Mononuclear cell (primary cell): ENCODE measurements around the gene ALPK3. TPM values are rescaled to one million over a fixed set of nuclear protein-coding genes. Genes with fewer than 3 reads are reported as not detected.

Experiments used
- H3K27me3 ChIP-seq: 2 replicates; pipeline ENCODE4 v1.6.0; 2011; ENCODE audit warnings: low read length, control low read depth; ENCODE audit not compliant: insufficient read depth
- H3K4me1 ChIP-seq: 2 replicates; pipeline ENCODE4 v1.5.1; 2011; ENCODE audit warnings: mild to moderate bottlenecking, low read length, control low read depth; ENCODE audit not compliant: insufficient read depth
- H3K4me3 ChIP-seq: 2 replicates; pipeline ENCODE4 v1.5.1; 2011; ENCODE audit warnings: mild to moderate bottlenecking, low read length, moderate library complexity
- H3K9me3 ChIP-seq: 2 replicates; pipeline ENCODE4 v1.5.1; 2011; ENCODE audit warnings: low read depth, mild to moderate bottlenecking, control low read depth, low read length
- total RNA-seq: library from RNA; depleted of rRNA; stranded (reverse); fragments of >200 nt; gene quantifications from one replicate; pipeline ENCODE4 v1.2.3, GENCODE V29; 2012

ALPK3 gene, protein sequence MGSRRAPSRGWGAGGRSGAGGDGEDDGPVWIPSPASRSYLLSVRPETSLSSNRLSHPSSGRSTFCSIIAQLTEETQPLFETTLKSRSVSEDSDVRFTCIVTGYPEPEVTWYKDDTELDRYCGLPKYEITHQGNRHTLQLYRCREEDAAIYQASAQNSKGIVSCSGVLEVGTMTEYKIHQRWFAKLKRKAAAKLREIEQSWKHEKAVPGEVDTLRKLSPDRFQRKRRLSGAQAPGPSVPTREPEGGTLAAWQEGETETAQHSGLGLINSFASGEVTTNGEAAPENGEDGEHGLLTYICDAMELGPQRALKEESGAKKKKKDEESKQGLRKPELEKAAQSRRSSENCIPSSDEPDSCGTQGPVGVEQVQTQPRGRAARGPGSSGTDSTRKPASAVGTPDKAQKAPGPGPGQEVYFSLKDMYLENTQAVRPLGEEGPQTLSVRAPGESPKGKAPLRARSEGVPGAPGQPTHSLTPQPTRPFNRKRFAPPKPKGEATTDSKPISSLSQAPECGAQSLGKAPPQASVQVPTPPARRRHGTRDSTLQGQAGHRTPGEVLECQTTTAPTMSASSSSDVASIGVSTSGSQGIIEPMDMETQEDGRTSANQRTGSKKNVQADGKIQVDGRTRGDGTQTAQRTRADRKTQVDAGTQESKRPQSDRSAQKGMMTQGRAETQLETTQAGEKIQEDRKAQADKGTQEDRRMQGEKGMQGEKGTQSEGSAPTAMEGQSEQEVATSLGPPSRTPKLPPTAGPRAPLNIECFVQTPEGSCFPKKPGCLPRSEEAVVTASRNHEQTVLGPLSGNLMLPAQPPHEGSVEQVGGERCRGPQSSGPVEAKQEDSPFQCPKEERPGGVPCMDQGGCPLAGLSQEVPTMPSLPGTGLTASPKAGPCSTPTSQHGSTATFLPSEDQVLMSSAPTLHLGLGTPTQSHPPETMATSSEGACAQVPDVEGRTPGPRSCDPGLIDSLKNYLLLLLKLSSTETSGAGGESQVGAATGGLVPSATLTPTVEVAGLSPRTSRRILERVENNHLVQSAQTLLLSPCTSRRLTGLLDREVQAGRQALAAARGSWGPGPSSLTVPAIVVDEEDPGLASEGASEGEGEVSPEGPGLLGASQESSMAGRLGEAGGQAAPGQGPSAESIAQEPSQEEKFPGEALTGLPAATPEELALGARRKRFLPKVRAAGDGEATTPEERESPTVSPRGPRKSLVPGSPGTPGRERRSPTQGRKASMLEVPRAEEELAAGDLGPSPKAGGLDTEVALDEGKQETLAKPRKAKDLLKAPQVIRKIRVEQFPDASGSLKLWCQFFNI (N-terminal part only)
- 0.10 TPM for total RNA-seq

DNA sequence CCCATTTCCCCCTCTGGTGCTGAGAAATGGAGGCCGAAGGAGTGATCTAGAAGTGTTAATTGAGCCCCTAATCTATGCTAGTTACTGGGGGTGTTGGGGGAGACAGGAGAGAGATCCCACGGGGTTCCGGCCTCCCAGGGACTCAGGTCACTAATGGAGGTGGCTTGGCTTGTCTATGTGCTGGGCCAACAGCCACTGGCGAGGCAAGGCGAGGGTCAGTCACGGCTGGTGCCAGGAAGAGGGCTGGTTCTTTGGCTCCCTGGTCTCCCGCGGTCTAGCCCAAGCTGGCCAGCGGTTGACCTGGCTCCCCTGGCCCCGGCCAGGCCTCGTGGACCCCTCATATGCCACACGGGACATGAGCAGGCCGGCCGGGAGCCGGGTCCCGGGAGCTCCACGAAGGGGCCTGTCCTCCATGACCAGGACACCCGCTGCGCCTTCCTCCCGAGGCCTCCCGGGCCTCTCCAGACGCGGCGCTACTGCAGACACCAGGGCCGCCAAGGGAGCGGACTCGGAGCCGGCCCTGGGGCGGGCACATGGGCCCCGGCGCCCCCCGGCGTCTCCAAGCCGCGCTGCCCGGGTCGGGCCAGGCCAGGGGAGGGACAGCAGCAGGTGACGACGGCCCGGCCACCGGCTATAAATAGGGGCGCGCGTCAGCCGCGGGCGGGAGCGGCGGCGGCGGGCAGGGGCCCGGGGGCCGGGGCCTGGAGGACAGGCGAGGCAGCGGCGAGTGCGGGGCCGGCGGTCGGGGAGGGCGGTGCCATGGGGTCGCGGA lies at the start of gene ALPK3:
Gene ALPK3, plus strand, starts transcription at position 663 of the 772 bp plus-strand sequence. Its CDS starts 97 bp downstream, at position 760.
- Histone ChIP-seq H3K4me1 (peaks cover 19% of the 10 kb centered on the region), H3K27me3 (no peaks in the 10 kb centered on the region), H3K9me3 (no peaks in the 10 kb centered on the region), H3K4me3 (no peak within 1 kb of the TSS)

DNA sequence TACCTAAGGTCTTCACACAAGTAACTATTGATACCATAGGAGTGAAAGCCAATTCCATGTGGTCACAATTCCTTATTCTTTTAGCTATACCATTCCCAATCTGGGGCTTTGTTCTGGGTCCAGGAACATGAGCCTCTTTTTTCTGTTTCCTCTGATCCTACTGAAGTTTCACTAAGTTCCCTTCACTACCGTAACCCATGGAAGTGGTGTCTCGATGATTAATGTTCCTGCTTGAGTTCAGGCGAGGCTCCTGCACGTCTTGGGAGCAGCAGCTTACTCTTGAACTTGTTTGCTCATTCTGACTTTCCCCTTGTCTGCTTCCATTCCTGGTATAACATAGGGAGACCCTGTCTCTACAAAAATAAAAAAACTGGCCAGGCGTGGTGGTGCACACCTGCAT lies 45.1 kb upstream of the ALPK3 start:
- no peaks in the 10 kb centered on the region for H3K9me3 ChIP-seq
- no peak overlapping the region for H3K4me3 ChIP-seq
- no peaks in the 10 kb centered on the region for H3K27me3 ChIP-seq
- peaks cover 37% of the 10 kb centered on the region for H3K4me1 ChIP-seq

DNA sequence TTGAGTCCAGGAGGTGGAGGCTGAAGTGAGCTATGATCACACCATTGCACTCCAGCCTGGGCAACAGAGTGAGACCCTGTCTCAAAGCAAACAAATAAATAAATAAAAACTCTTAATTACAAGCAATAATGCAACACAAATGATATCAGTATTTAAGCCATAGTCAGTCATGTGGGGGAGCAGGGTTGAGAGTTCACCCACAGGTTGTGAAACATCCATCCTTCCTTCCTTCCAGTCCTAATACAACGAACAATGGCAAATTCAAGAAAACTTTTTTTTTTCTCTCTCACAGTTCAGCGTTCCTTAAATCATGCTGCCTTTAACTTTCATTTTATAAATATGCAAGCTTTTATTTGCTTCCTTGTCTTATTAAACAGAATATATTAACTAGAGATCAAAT lies 44.7 kb upstream of the ALPK3 start:
- peaks cover 37% of the 10 kb centered on the region for H3K4me1 ChIP-seq
- no peaks in the 10 kb centered on the region for H3K27me3 ChIP-seq
- H3K9me3 ChIP-seq, result no peaks in the 10 kb centered on the region
- no peak overlapping the region for H3K4me3 ChIP-seq

DNA sequence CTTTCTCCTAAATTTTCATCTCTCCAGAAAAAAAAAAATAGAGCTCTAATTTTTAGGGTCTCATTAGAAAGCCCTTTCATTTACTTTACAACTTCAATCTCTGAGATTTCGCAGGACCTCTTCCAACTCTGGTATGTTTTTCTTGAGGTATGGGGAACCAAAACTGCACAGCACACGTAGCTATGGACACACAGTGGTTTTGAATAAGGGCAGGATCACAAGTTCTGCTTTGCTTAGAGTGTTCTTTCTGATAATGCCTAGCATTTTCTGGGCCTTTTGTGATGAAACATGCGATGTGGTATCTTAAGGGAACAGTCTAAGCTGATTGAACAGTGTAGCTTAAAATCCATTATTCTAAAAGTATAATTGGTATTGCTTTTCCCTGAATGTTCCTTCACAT lies 43.4 kb upstream of the ALPK3 start:
- H3K9me3 ChIP-seq, result no peaks in the 10 kb centered on the region
- peaks cover 34% of the 10 kb centered on the region for H3K4me1 ChIP-seq
- no peak overlapping the region for H3K4me3 ChIP-seq
- no peaks in the 10 kb centered on the region for H3K27me3 ChIP-seq

DNA sequence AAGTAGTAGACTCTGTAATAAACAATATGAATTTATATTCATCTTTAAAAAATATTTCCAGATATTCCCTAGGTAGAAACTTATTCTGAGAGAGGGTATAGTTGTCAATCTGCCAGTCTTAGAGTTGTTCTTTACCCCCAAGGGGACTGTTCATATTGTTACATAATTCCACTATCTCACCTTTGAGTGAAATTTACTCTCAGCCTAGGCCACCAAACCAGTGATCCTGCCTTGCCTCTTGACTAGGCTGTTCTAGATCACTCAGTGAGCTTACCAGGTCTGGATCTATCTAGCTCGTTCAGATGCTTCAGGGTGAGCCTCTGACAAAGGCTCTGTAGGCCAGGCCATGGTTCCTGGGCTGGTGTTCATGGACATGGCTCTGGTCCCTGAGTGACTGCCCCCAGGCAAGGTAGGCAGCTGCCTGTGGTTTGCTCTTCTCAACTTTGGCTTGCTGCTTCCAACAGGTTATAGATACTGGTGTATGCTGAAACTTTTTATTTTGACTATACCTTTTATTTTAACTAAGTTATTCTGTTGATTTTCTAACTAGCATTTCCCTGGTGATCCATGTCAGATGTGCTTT lies 41.2 kb upstream of the ALPK3 start:
- Histone ChIP-seq H3K4me3 (no peak overlapping the region), H3K27me3 (no peaks in the 10 kb centered on the region), H3K9me3 (no peaks in the 10 kb centered on the region), H3K4me1 (peaks cover 33% of the 10 kb centered on the region)

DNA sequence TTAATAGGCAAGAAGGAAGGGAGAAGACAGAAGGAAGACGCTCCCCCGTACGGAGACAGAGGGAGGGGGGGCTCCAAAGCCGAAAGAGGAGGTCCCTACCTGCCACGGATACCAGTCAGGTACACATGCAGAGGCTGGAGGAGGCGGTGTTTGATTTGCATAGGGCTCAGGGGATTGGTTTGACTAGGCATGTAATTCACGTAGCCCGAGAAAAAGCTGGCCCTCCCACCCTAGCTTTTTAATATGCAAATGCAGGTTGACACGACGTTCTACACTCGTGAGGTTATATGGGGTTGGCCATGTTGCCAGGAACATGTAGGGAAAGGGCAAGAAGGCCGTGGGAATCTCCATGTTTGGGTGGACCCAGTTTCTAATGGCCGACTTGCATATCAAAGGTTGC lies 39.0 kb upstream of the ALPK3 start:
- no peaks in the 10 kb centered on the region for H3K9me3 ChIP-seq
- no peaks in the 10 kb centered on the region for H3K27me3 ChIP-seq

DNA sequence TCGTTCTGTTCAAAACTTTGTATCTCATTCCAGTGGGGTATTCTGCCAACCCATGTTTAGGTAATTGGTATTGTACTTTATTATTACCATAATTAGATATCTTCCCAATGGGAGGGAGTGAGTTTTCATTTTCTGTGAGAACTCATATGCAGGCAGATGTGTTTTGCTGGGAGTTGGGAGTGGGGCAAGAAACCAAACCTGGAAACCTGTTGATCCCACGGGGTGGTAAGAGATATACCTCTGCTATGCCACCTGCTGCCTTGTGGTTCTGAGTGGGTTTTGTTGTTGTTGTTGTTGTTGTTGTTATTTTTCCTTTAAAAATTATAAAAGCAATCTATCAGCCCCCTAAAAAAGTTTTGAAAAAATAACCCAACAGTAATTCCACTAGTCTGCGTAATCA lies 36.7 kb upstream of the ALPK3 start:
- no peaks in the 10 kb centered on the region for H3K27me3 ChIP-seq
- no peaks in the 10 kb centered on the region for H3K9me3 ChIP-seq
- no peak overlapping the region for H3K4me3 ChIP-seq
- H3K4me1 ChIP-seq, result peaks cover 7% of the 10 kb centered on the region

More for the DNA sequence above, 39.0 kb upstream of the ALPK3 start:
- H3K4me3 ChIP-seq, result no peak overlapping the region
- H3K4me1 ChIP-seq, result peaks cover 12% of the 10 kb centered on the region

DNA sequence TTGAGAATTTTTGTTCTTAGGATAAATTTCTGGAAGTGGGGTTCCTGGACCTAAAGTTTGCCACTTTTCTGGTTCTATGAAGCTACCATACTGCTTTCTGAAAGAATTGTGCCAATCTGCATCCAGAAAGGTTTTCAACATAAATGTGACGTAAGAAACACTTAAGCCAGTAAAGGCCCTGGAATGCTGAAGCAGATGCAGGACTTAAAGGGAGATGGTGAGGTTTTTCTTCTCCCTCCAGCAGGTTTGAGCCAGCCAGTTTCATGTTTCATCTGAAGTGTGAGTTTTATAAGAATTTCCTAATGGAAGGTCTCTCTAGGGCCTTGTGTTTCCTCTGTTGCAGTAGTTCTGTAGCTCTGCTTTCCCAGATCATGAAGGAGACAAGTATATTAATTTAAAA lies 35.7 kb upstream of the ALPK3 start:
- no peaks in the 10 kb centered on the region for H3K27me3 ChIP-seq
- peaks cover 16% of the 10 kb centered on the region for H3K4me1 ChIP-seq
- H3K4me3 ChIP-seq, result no peak overlapping the region
- H3K9me3 ChIP-seq, result no peaks in the 10 kb centered on the region

DNA sequence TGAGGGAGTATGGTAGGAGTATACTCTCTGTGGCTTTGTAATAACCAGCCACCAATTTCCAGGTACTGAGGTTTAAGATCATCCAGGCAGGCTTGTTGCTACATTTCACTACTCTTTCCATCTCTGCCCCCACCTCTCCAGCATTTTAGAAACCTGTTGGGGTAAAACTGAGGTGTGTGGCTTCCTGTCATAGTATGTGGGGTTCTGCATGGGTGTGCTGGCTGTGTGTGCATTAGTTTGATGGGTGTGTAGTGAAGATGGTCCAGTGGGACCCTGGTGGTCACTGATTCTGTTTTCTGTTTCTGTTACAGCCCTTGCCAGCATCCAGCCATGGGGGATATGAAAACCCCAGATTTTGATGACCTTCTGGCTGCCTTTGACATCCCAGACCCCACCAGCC lies 34.8 kb upstream of the ALPK3 start:
- Histone ChIP-seq H3K4me3 (no peak overlapping the region), H3K4me1 (peaks cover 19% of the 10 kb centered on the region), H3K27me3 (no peaks in the 10 kb centered on the region), H3K9me3 (no peaks in the 10 kb centered on the region)

DNA sequence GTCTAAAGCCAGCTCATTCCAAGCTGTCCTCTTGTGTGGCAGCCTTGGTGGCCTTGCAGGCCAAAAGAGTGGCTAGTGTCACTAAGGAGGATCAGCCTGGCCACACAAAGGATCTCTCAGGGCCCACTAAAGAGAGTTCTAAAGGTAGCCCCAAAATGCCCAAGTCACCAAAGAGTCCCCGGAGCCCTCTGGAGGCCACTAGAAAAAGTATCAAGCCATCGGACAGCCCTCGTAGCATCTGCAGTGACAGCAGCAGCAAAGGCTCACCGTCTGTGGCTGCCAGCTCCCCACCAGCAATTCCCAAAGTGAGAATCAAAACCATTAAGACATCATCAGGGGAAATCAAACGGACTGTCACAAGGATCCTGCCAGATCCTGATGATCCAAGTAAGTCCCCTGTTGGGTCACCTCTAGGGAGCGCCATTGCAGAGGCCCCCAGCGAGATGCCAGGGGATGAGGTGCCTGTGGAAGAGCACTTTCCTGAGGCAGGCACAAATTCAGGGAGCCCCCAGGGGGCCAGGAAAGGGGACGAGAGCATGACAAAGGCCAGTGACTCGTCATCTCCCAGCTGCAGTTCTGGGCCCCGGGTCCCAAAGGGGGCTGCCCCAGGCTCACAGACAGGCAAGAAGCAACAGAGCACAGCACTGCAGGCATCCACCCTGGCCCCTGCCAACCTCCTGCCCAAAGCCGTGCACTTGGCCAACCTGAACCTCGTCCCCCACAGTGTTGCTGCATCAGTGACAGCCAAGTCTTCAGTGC lies 33.5 kb upstream of the ALPK3 start:
- no peaks in the 10 kb centered on the region for H3K27me3 ChIP-seq

DNA sequence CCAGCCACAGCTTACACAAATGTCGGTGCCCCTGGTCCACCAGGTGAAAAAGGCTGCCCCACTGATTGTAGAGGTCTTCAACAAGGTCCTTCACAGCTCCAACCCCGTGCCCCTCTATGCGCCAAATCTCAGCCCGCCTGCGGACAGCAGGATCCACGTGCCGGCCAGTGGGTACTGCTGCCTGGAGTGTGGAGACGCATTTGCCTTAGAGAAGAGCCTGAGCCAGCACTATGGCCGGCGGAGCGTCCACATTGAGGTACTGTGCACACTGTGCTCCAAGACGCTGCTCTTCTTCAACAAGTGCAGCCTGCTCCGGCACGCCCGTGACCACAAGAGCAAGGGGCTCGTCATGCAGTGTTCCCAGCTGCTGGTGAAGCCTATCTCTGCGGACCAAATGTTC lies 32.9 kb upstream of the ALPK3 start:
- H3K4me1 ChIP-seq, result peaks cover 26% of the 10 kb centered on the region
- H3K27me3 ChIP-seq, result no peaks in the 10 kb centered on the region
- no peaks in the 10 kb centered on the region for H3K9me3 ChIP-seq
- H3K4me3 ChIP-seq, result no peak overlapping the region

More for the DNA sequence above, 33.5 kb upstream of the ALPK3 start:
- H3K4me1 ChIP-seq, result peaks cover 26% of the 10 kb centered on the region
- H3K4me3 ChIP-seq, result no peak overlapping the region
- H3K9me3 ChIP-seq, result no peaks in the 10 kb centered on the region

DNA sequence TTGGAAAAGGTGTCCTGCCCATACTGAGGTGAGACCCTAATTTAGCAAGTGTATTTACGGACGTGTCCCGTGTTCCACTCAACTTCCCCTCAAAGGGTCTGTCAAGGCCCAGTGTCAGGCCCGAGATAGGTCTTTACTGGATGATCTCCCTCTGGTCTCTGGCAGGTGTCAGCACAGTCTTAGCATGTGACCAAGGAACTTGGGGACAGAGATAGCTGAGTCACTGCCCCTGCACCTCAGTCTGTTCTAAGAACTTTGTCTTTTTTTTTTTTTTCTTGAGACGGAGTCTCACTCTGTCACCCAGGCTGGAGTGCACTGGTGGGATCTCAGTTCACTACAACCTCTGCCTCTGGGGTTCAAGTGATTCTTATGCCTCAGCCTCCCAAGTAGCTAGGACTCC lies 32.1 kb upstream of the ALPK3 start:
- no peaks in the 10 kb centered on the region for H3K27me3 ChIP-seq
- H3K4me1 ChIP-seq, result peaks cover 26% of the 10 kb centered on the region
- no peak overlapping the region for H3K4me3 ChIP-seq
- H3K9me3 ChIP-seq, result no peaks in the 10 kb centered on the region

DNA sequence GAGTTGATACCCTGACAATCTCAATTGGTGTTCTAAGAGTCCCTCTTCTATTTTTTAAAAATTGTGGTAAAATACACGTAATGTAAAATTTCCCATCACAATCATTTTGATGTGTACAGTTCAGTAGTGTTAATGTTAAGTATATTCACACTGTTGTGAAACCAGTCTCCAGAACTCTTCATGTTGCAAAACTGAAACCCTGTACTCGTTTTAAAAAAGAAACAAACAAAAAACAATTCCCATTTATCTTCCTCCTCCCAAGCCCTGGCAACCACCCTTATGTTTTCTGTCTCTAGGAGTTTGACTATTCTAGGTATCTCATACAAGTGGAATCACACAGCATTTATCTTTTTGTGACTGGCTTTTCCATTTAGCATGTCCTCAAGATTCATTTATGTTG lies 28.7 kb upstream of the ALPK3 start:
- Histone ChIP-seq H3K9me3 (no peaks in the 10 kb centered on the region), H3K4me1 (peaks cover 26% of the 10 kb centered on the region), H3K27me3 (no peaks in the 10 kb centered on the region), H3K4me3 (no peak overlapping the region)
